ENCODE measurements around the gene INSM1. TPM values are rescaled to one million over a fixed set of nuclear protein-coding genes. Genes with fewer than 3 reads are reported as not detected.
A peak's percentile ranks its signal among the peaks of the same experiment; 100 is the strongest.

Gene INSM1
- total RNA-seq, result not detected in 2 replicates
- polyA plus RNA-seq, result not detected in 2 replicates
- not detected in 2 replicates for polyA plus RNA-seq (2011; cell fraction: cytosol; rRNA removed)
- polyA plus RNA-seq (2011; cell fraction: nucleus; rRNA removed), result not detected in 2 replicates
- polyA plus RNA-seq (2012), result not detected in 2 replicates
- polyA minus RNA-seq, result not detected in 2 replicates
- polyA minus RNA-seq (2011; cell fraction: cytosol; rRNA and poly(A)+ RNA removed), result not detected
- not detected in 2 replicates for polyA minus RNA-seq (2011; cell fraction: nucleus; rRNA and poly(A)+ RNA removed)
- not detected for Bru-seq, nascent RNA
- BruChase-seq, experiment 1, labeled RNA remaining after a 6-hour chase, result not detected
- not detected for BruChase-seq, experiment 2, labeled RNA remaining after a 2-hour chase
- long read RNA-seq, result 0 reads

GRCh38 chr20:20367575-20368417, at the start of gene INSM1:
Gene INSM1, plus strand, starts transcription at chr20:20368104. Its CDS starts 164 bp downstream, at chr20:20368268.
- H3K4me3 ChIP-seq (replicated peaks in 1 of 3; ENCODE audit: insufficient read depth in 1 of 3, low read depth in 1 of 3, low read length in 3 of 3), result peak within 1 kb of the TSS in 1 of 3 experiments; percentile 8
- DNase-seq (ENCODE audit: low read depth, low spot score) (no peak), FAIRE-seq (no peak)
- dilution Hi-C loops (cut with MboI; ENCODE audit: extremely low pct_ligation_motif_present, low sequenced_read_pairs), result no loop called here
- H3K79me2 ChIP-seq (ENCODE audit: control insufficient read depth, insufficient read depth, low read length), result no peaks in the 10 kb centered on the region
- intact Hi-C loops (cut with micrococcal nuclease), result loop anchor here (10.0 kb wide), 2 partner anchors 47 to 457 kb away; no protein-coding TSS in a partner anchor
- no peaks in the 10 kb centered on the region for H3K36me3 ChIP-seq (ENCODE audit: control insufficient read depth in 2 of 2, extremely low read depth in 1 of 2, insufficient read depth in 2 of 2, low read length in 2 of 2)
- ChIA-PET CTCF (no interaction called here), POLR2A (no interaction called here)
- H3K27me3 ChIP-seq (ENCODE audit: control insufficient read depth in 2 of 2, insufficient read depth in 2 of 2, low read length in 2 of 2), result peaks cover 69 to 91% of the 10 kb centered on the region in 2 experiments
- no peaks in the 10 kb centered on the region for H3K9me1 ChIP-seq (replicated peaks; ENCODE audit: control insufficient read depth, extremely low read depth, insufficient read depth, low read length)
- no peaks in the 10 kb centered on the region for H3K9me3 ChIP-seq (replicated peaks; ENCODE audit: control insufficient read depth, insufficient read depth, low read length)
- no peak within 1 kb of the TSS for H3K27ac ChIP-seq (ENCODE audit: insufficient read depth, low read depth, low read length)
- H2AFZ ChIP-seq (ENCODE audit: low read depth, low read length), result no peak within 1 kb of the TSS
- TF ChIP-seq MAX (IDR thresholded peaks at IDR 0.05; ENCODE audit: insufficient read depth, insufficient read length) (no peak), POLR2AphosphoS5 (IDR thresholded peaks at IDR 0.05; ENCODE audit: insufficient read depth, low read depth, low read length) (no peak), EZH2 (IDR thresholded peaks at IDR 0.05; ENCODE audit: borderline replicate concordance, low read depth, low read length, severe bottlenecking) (peak; percentile 60)
- H3K4me2 ChIP-seq (ENCODE audit: insufficient read depth, low read length), result no peak within 1 kb of the TSS
- no TSS peak for BruUV-seq (replicated peaks)
- no peak within 1 kb of the TSS for H3K9ac ChIP-seq (replicated peaks; ENCODE audit: extremely low read depth, insufficient read depth, low read length)
- H3K4me1 ChIP-seq (ENCODE audit: control insufficient read depth, extremely low read depth, insufficient read depth, low read length), result no peaks in the 10 kb centered on the region
- H4K20me1 ChIP-seq (replicated peaks; ENCODE audit: control insufficient read depth, extremely low read depth, insufficient read depth, low read length), result no peaks in the 10 kb centered on the region

Measured in endothelial cell of umbilical vein (primary cell).